WTC11 (cell line): Measurements from ENCODE around the gene ITFG1.

ENCODE experiments used
- FOXK1 ChIP-seq: sonication (generic); formaldehyde crosslinking; IDR thresholded peaks from 2 replicates; pipeline ENCODE4 v1.8.0; 2022; ENCODE audit warnings: mild to moderate bottlenecking, moderate library complexity, missing genetic modification reagents
- NFATC4 ChIP-seq: fragments of 250-450 bp; sonication (Bioruptor Pico); IDR thresholded peaks from 2 replicates; pipeline ENCODE4 v1.9.0; 2021; ENCODE audit warnings: mild to moderate bottlenecking
- NR1H2 ChIP-seq: sonication (generic); formaldehyde crosslinking; IDR thresholded peaks from 2 replicates; pipeline ENCODE4 v1.9.0; 2021; ENCODE audit warnings: mild to moderate bottlenecking, moderate library complexity, missing genetic modification reagents
- NR3C1 ChIP-seq: sonication (generic); formaldehyde crosslinking; conservative IDR thresholded peaks from 2 replicates; pipeline ENCODE4 v1.8.1; 2023; ENCODE audit warnings: low read depth, mild to moderate bottlenecking, missing genetic modification reagents
- PRDM15 ChIP-seq: sonication (generic); formaldehyde crosslinking; IDR thresholded peaks from 2 replicates; pipeline ENCODE4 v1.8.0; 2022; ENCODE audit warnings: missing genetic modification reagents
- PREB ChIP-seq: sonication (generic); formaldehyde crosslinking; IDR thresholded peaks from 2 replicates; pipeline ENCODE4 v1.8.1; 2022; ENCODE audit warnings: mild to moderate bottlenecking, missing genetic modification reagents, moderate library complexity, borderline replicate concordance
- PRRX2 ChIP-seq: fragments of 250-450 bp; sonication (Bioruptor Pico); IDR thresholded peaks from 2 replicates; pipeline ENCODE4 v1.8.0; 2021; ENCODE audit warnings: mild to moderate bottlenecking
- ZNF121 ChIP-seq: sonication (generic); formaldehyde crosslinking; IDR thresholded peaks from 2 replicates; pipeline ENCODE4 v1.8.0; 2023; ENCODE audit warnings: missing genetic modification reagents
- ZNF263 ChIP-seq: sonication (generic); formaldehyde crosslinking; IDR thresholded peaks from 2 replicates; pipeline ENCODE4 v1.8.1; 2022; ENCODE audit warnings: low read depth, mild to moderate bottlenecking, moderate library complexity, missing genetic modification reagents
- TF ChIP-seq, protein P1 (sequence below): fragments of 200-600 bp; IDR thresholded peaks from 2 replicates; pipeline ENCODE4 v1.8.0; 2022; ENCODE audit warnings: antibody characterized with exemption
- TF ChIP-seq, protein P2 (sequence below): sonication (generic); formaldehyde crosslinking; IDR thresholded peaks from 2 replicates; pipeline ENCODE4 v1.8.0; 2022; ENCODE audit warnings: mild to moderate bottlenecking, missing genetic modification reagents
- TF ChIP-seq, protein P3 (sequence below): fragments of 250-450 bp; sonication (Bioruptor Pico); IDR thresholded peaks from 2 replicates; pipeline ENCODE4 v1.9.0; 2021; ENCODE audit warnings: moderate library complexity, mild to moderate bottlenecking, inconsistent platforms, borderline replicate concordance

- TF ChIP-seq, protein P1, sequence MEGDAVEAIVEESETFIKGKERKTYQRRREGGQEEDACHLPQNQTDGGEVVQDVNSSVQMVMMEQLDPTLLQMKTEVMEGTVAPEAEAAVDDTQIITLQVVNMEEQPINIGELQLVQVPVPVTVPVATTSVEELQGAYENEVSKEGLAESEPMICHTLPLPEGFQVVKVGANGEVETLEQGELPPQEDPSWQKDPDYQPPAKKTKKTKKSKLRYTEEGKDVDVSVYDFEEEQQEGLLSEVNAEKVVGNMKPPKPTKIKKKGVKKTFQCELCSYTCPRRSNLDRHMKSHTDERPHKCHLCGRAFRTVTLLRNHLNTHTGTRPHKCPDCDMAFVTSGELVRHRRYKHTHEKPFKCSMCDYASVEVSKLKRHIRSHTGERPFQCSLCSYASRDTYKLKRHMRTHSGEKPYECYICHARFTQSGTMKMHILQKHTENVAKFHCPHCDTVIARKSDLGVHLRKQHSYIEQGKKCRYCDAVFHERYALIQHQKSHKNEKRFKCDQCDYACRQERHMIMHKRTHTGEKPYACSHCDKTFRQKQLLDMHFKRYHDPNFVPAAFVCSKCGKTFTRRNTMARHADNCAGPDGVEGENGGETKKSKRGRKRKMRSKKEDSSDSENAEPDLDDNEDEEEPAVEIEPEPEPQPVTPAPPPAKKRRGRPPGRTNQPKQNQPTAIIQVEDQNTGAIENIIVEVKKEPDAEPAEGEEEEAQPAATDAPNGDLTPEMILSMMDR, result no peak
- TF ChIP-seq NR1H2 (CRISPR knock-in tag) (no peak), ZNF263 (CRISPR knock-in tag) (no peak), ZNF121 (CRISPR knock-in tag) (no peak), NR3C1 (no peak), PREB (CRISPR knock-in tag) (no peak), PRDM15 (CRISPR knock-in tag) (no peak), FOXK1 (no peak), NFATC4 (CRISPR knock-in tag) (no peak), PRRX2 (CRISPR knock-in tag) (no peak)
- TF ChIP-seq, protein P2, sequence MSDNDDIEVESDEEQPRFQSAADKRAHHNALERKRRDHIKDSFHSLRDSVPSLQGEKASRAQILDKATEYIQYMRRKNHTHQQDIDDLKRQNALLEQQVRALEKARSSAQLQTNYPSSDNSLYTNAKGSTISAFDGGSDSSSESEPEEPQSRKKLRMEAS (CRISPR knock-in tag), result no peak
- TF ChIP-seq, protein P3, sequence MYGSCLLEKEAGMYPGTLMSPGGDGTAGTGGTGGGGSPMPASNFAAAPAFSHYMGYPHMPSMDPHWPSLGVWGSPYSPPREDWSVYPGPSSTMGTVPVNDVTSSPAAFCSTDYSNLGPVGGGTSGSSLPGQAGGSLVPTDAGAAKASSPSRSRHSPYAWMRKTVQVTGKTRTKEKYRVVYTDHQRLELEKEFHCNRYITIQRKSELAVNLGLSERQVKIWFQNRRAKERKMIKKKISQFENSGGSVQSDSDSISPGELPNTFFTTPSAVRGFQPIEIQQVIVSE (CRISPR knock-in tag), result no peak
Measured at GRCh38 chr16:47449788-47450187, 11.1 kb downstream of the ITFG1 start.
